ENCODE measurements around the gene ITGB6. TPM values are rescaled to one million over a fixed set of nuclear protein-coding genes. Genes with fewer than 3 reads are reported as not detected.
A peak's percentile ranks its signal among the peaks of the same experiment; 100 is the strongest.

ITGB6 gene
- total and polyA plus RNA-seq, 2 donors (not counting 3 experiments of a cell fraction or from before 2014, with no cell fraction given), result 0.03 TPM; not detected in 1

DNA sequence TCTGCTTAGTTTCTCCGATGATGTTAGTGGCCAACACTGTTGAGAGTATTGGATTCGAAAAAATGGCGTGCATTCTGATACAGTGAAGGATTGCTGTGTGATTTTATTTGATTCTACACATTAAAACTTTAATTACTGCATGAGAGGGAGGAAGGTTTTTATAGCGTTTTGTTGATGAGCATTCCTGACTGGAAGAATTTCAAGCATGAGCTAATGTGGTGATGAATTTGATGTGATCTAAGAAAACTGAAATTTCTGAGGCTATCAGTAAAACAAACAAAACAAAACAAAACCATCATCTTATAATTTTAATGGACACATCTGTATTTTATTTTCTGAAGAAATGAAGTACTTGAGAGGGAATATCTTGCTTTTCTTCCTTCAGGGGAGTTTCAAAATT is 59.6 kb downstream of the ITGB6 start:
- H3K79me2 ChIP-seq (ENCODE audit: control insufficient read depth, insufficient read depth, low read length), result no peaks in the 10 kb centered on the region
- no peaks in the 10 kb centered on the region for H3K36me3 ChIP-seq (ENCODE audit: control insufficient read depth in 2 of 2, extremely low read depth in 1 of 2, insufficient read depth in 2 of 2, low read length in 2 of 2)
- no peaks in the 10 kb centered on the region for H3K9me1 ChIP-seq (replicated peaks; ENCODE audit: control insufficient read depth, extremely low read depth, insufficient read depth, low read length)
- no peak overlapping the region for H2AFZ ChIP-seq (ENCODE audit: low read depth, low read length)
- no peak overlapping the region for H3K27ac ChIP-seq (ENCODE audit: insufficient read depth, low read depth, low read length)
- no peaks in the 10 kb centered on the region for H3K9me3 ChIP-seq (replicated peaks; ENCODE audit: control insufficient read depth, insufficient read depth, low read length)
- no peak overlapping the region for H3K9ac ChIP-seq (replicated peaks; ENCODE audit: extremely low read depth, insufficient read depth, low read length)
- FAIRE-seq (no peak), DNase-seq (ENCODE audit: low read depth, low spot score) (no peak)
- no peak overlapping the region for H3K4me2 ChIP-seq (ENCODE audit: insufficient read depth, low read length)
- no peaks in the 10 kb centered on the region for H4K20me1 ChIP-seq (replicated peaks; ENCODE audit: control insufficient read depth, extremely low read depth, insufficient read depth, low read length)
- BruUV-seq (replicated peaks), result no TSS peak
- ChIA-PET CTCF (interaction anchor here (1.2 to 1.5 kb wide), 4 partner anchors 9 to 923 kb away, joined by 3 to 6 read pairs (median 4); no protein-coding TSS in a partner anchor), POLR2A (no interaction called here)
- intact Hi-C loops (cut with micrococcal nuclease) (no loop called here), dilution Hi-C loops (cut with MboI; ENCODE audit: extremely low pct_ligation_motif_present, low sequenced_read_pairs) (no loop called here)
- H3K27me3 ChIP-seq (ENCODE audit: control insufficient read depth in 2 of 2, insufficient read depth in 2 of 2, low read length in 2 of 2), result no peaks in the 10 kb centered on the region
- TF ChIP-seq, protein P1, sequence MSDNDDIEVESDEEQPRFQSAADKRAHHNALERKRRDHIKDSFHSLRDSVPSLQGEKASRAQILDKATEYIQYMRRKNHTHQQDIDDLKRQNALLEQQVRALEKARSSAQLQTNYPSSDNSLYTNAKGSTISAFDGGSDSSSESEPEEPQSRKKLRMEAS (IDR thresholded peaks at IDR 0.05; ENCODE audit: insufficient read depth, insufficient read length), result no peak
- TF ChIP-seq POLR2AphosphoS5 (IDR thresholded peaks at IDR 0.05; ENCODE audit: insufficient read depth, low read depth, low read length) (no peak), POLR2A (IDR thresholded peaks at IDR 0.05; ENCODE audit: low read depth, low read length) (no peak), EZH2 (IDR thresholded peaks at IDR 0.05; ENCODE audit: borderline replicate concordance, low read depth, low read length, severe bottlenecking) (no peak), GATA2 (IDR thresholded peaks at IDR 0.05; ENCODE audit: insufficient read depth, insufficient read length, low read depth, low read length) (no peak), JUN (IDR thresholded peaks at IDR 0.05; ENCODE audit: borderline replicate concordance, insufficient read depth, insufficient read length, low read depth) (no peak)
- no peaks in the 10 kb centered on the region for H3K4me1 ChIP-seq (ENCODE audit: control insufficient read depth, extremely low read depth, insufficient read depth, low read length)
- no peak overlapping the region for H3K4me3 ChIP-seq (replicated peaks in 1 of 3; ENCODE audit: insufficient read depth in 1 of 3, low read depth in 1 of 3, low read length in 3 of 3)

DNA sequence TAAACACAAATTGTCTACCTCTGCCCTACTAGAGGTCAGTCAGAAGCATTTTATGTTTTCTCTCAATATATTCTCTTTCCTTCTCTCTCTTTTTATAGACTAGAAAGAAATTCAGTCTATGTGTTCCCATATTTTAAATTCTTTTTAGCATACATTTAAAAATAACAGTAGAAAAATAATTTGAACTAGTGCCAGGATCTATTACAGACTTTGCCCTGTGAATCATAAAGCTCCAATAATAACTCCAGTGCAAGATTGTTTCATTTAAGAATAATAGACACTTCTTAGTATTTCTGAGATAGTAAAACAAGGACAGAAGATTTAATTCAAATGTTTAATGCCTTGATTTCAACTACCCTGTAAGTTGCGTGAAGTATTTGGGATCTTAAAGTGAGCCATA is 60.1 kb downstream of the ITGB6 start:
- no TSS peak for BruUV-seq (replicated peaks)
- FAIRE-seq (no peak), DNase-seq (ENCODE audit: low read depth, low spot score) (peak; percentile 12)
- H3K9me3 ChIP-seq (replicated peaks; ENCODE audit: control insufficient read depth, insufficient read depth, low read length), result no peaks in the 10 kb centered on the region
- POLR2A ChIA-PET, result no interaction called here
- intact Hi-C loops (cut with micrococcal nuclease), result no loop called here
- H3K27ac ChIP-seq (ENCODE audit: insufficient read depth, low read depth, low read length), result no peak overlapping the region
- no peaks in the 10 kb centered on the region for H3K4me1 ChIP-seq (ENCODE audit: control insufficient read depth, extremely low read depth, insufficient read depth, low read length)
- no peak overlapping the region for H3K9ac ChIP-seq (replicated peaks; ENCODE audit: extremely low read depth, insufficient read depth, low read length)
- no peaks in the 10 kb centered on the region for H3K79me2 ChIP-seq (ENCODE audit: control insufficient read depth, insufficient read depth, low read length)
- H2AFZ ChIP-seq (ENCODE audit: low read depth, low read length), result no peak overlapping the region
- H3K36me3 ChIP-seq (ENCODE audit: control insufficient read depth in 2 of 2, extremely low read depth in 1 of 2, insufficient read depth in 2 of 2, low read length in 2 of 2), result no peaks in the 10 kb centered on the region
- H3K27me3 ChIP-seq (ENCODE audit: control insufficient read depth in 2 of 2, insufficient read depth in 2 of 2, low read length in 2 of 2), result no peaks in the 10 kb centered on the region
- TF ChIP-seq, protein P1 (IDR thresholded peaks at IDR 0.05; ENCODE audit: insufficient read depth, insufficient read length), result no peak
- TF ChIP-seq EZH2 (IDR thresholded peaks at IDR 0.05; ENCODE audit: borderline replicate concordance, low read depth, low read length, severe bottlenecking) (no peak), MYC (IDR thresholded peaks at IDR 0.05; ENCODE audit: low read depth, low read length) (no peak), FOS (IDR thresholded peaks at IDR 0.05; ENCODE audit: borderline replicate concordance, insufficient read depth, low read length) (no peak), POLR2AphosphoS5 (IDR thresholded peaks at IDR 0.05; ENCODE audit: insufficient read depth, low read depth, low read length) (no peak), POLR2A (IDR thresholded peaks at IDR 0.05; ENCODE audit: low read depth, low read length) (no peak), JUN (IDR thresholded peaks at IDR 0.05; ENCODE audit: borderline replicate concordance, insufficient read depth, insufficient read length, low read depth) (no peak), GATA2 (IDR thresholded peaks at IDR 0.05; ENCODE audit: insufficient read depth, insufficient read length, low read depth, low read length) (no peak)
- TF ChIP-seq, protein P2, sequence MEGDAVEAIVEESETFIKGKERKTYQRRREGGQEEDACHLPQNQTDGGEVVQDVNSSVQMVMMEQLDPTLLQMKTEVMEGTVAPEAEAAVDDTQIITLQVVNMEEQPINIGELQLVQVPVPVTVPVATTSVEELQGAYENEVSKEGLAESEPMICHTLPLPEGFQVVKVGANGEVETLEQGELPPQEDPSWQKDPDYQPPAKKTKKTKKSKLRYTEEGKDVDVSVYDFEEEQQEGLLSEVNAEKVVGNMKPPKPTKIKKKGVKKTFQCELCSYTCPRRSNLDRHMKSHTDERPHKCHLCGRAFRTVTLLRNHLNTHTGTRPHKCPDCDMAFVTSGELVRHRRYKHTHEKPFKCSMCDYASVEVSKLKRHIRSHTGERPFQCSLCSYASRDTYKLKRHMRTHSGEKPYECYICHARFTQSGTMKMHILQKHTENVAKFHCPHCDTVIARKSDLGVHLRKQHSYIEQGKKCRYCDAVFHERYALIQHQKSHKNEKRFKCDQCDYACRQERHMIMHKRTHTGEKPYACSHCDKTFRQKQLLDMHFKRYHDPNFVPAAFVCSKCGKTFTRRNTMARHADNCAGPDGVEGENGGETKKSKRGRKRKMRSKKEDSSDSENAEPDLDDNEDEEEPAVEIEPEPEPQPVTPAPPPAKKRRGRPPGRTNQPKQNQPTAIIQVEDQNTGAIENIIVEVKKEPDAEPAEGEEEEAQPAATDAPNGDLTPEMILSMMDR (IDR thresholded peaks at IDR 0.05; ENCODE audit: extremely low read depth in 1 of 2, insufficient read depth in 1 of 2, low read depth in 1 of 2, low read length in 2 of 2), result no peak
- H3K9me1 ChIP-seq (replicated peaks; ENCODE audit: control insufficient read depth, extremely low read depth, insufficient read depth, low read length), result no peaks in the 10 kb centered on the region
- no peak overlapping the region for H3K4me2 ChIP-seq (ENCODE audit: insufficient read depth, low read length)
- H3K4me3 ChIP-seq (replicated peaks in 1 of 3; ENCODE audit: insufficient read depth in 1 of 3, low read depth in 1 of 3, low read length in 3 of 3), result no peak overlapping the region
- CTCF ChIA-PET, result interaction anchor here (0.9 to 1.5 kb wide), 5 partner anchors 9 to 923 kb away, joined by 3 to 4 read pairs (median 4); no protein-coding TSS in a partner anchor
- no peaks in the 10 kb centered on the region for H4K20me1 ChIP-seq (replicated peaks; ENCODE audit: control insufficient read depth, extremely low read depth, insufficient read depth, low read length)
- dilution Hi-C loops (cut with MboI; ENCODE audit: extremely low pct_ligation_motif_present, low sequenced_read_pairs), result no loop called here
